Upper lobe of left lung (tissue), 6 donors: Measurements from ENCODE around the gene TRIM72. TPM values are rescaled to one million over a fixed set of nuclear protein-coding genes. Genes with fewer than 3 reads are reported as not detected.

Source experiments
- ATAC-seq, 2 donors: fragments of 200-7000 bp; cut with Tn5 transposase; one replicate each; pipeline ENCODE4 v1.9.1; 2022; ENCODE audit warnings: mild to moderate bottlenecking in 2 of 2, moderate library complexity in 2 of 2; ENCODE audit not compliant: low FRiP score in 2 of 2
- DNase-seq, 2 donors: peaks; one replicate each; pipeline ENCODE4 v3.0.0-alpha.2; 2019 to 2020
- H3K27ac ChIP-seq, 4 donors: fragments of 200-600 bp; sonication (generic); one replicate each; pipeline ENCODE4 v1.5.1; 2016 to 2019
- H3K27me3 ChIP-seq, 4 donors: fragments of 200-600 bp; sonication (generic); one replicate each; pipeline ENCODE4 v1.5.1; 2017 to 2019
- H3K36me3 ChIP-seq, 4 donors: fragments of 200-600 bp; sonication (generic); one replicate each; pipeline ENCODE4 v1.5.1; 2016 to 2019
- H3K4me1 ChIP-seq, 4 donors: fragments of 200-600 bp; sonication (generic); one replicate each; pipeline ENCODE4 v1.5.1; 2018 to 2019
- H3K4me3 ChIP-seq, 4 donors: fragments of 200-600 bp; sonication (generic); one replicate each; pipeline ENCODE4 v1.5.1; 2017 to 2019; ENCODE audit warnings: mild to moderate bottlenecking in 2 of 4, moderate library complexity in 1 of 4
- H3K9me3 ChIP-seq, 4 donors: fragments of 200-600 bp; sonication (generic); one replicate each; pipeline ENCODE4 v1.5.1; 2018 to 2019
- CTCF ChIP-seq, 6 experiments: fragments of 450-650 bp in 4 of 6; fragments of 200-600 bp in 2 of 6; sonication (generic) in 2 of 6; IDR thresholded peaks; one replicate each; pipeline ENCODE4 v1.5.1; 2016 to 2019; ENCODE audit warnings: antibody characterized with exemption in 6 of 6
- EP300 ChIP-seq, 4 donors: sonication (generic); formaldehyde crosslinking; IDR thresholded peaks; one replicate each; pipeline ENCODE4 v1.5.1; 2017; ENCODE audit warnings: antibody characterized with exemption in 4 of 4, control low read depth in 2 of 4
- POLR2A ChIP-seq, 4 donors: fragments of 450-650 bp; IDR thresholded peaks; one replicate each; pipeline ENCODE4 v1.5.1; 2016 to 2017; ENCODE audit warnings: antibody characterized with exemption in 4 of 4, mild to moderate bottlenecking in 2 of 4
- POLR2AphosphoS5 ChIP-seq, 2 donors: sonication (generic); formaldehyde crosslinking; IDR thresholded peaks; one replicate each; pipeline ENCODE4 v1.5.1; 2017; ENCODE audit warnings: antibody characterized with exemption in 2 of 2
- WGBS, 2 donors: methylation state at CpG; one replicate each; pipeline ENCODE4 v1.1.5; 2017 to 2018; 5-methylcytosine and 5-hydroxymethylcytosine counted together
- total RNA-seq, 6 donors: library from RNA; depleted of rRNA in 4 of 6; stranded (reverse); fragments of >200 nt in 4 of 6; gene quantifications; one replicate each; pipeline versions ENCODE4 v1.1.0 to v1.2.1, GENCODE V29; 2016 to 2021
- donor health status: DM: no; HTN: no; CAD: no; lungs with moderate emphysema.
- donor health status: DM: no; HTN: yes; CAD: no; lungs with severe emphysema.

The TRIM72 gene
- total RNA-seq, 6 donors from 2014 or later = 0.27 TPM; not detected in 5

GRCh38 chr16:31251435-31251834 is 37.5 kb downstream of the TRIM72 start:
- no peaks in the 10 kb centered on the region for H3K27me3 ChIP-seq
- no peaks in the 10 kb centered on the region for H3K36me3 ChIP-seq
- ATAC-seq (no peak), DNase-seq (no peak)
- no peak overlapping the region for H3K27ac ChIP-seq
- no peaks in the 10 kb centered on the region for H3K9me3 ChIP-seq
- H3K4me3 ChIP-seq = no peak overlapping the region
- 93 to 100% methylated on average over 5 of the region's 5 CpGs for WGBS, 2 donors
- TF ChIP-seq POLR2AphosphoS5 (IDR thresholded peaks at IDR 0.05) (no peak), CTCF (IDR thresholded peaks at IDR 0.05) (no peak), EP300 (IDR thresholded peaks at IDR 0.05) (no peak), POLR2A (IDR thresholded peaks at IDR 0.05) (no peak)
- no peaks in the 10 kb centered on the region for H3K4me1 ChIP-seq

DNA sequence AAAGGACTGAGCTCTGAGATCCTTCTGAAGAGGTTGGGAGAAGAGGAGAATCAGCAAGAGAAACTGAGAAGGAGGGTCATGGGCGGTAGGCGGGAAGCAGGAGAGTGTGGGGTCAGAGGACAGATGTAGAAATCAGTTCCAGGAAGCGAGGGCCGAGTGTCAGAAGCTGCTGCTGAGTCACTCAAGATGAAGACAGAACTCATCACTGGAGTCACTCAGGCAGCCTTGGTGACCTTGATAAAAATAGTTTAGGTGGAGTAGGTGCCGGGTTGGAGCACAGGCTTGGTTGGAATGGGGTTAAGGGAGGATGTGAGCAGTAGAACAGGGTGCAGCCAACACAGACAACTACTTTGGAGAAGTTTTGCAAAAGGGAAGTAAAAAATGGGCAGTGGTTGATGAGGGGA is 39.7 kb downstream of the TRIM72 start:
- 40 to 44% methylated on average over 5 of the region's 5 CpGs for WGBS, 2 donors
- Histone ChIP-seq H3K27me3 (no peaks in the 10 kb centered on the region), H3K4me1 (no peaks in the 10 kb centered on the region), H3K36me3 (no peaks in the 10 kb centered on the region), H3K9me3 (no peaks in the 10 kb centered on the region), H3K4me3 (no peak overlapping the region), H3K27ac (peak overlapping the region; percentile 60 to 81 (median 70))
- TF ChIP-seq CTCF (IDR thresholded peaks at IDR 0.05) = no peak
- peak; percentile 57 to 61 for TF ChIP-seq POLR2AphosphoS5 (IDR thresholded peaks at IDR 0.05)
- peak in 1 of 4 donors; percentile 25 for TF ChIP-seq POLR2A (IDR thresholded peaks at IDR 0.05)
- TF ChIP-seq EP300 (IDR thresholded peaks at IDR 0.05) = peak in 1 of 4 donors; percentile 13
- DNase-seq (peak in 1 of 2 donors; percentile 82), ATAC-seq (peak; percentile 77 to 88)

DNA sequence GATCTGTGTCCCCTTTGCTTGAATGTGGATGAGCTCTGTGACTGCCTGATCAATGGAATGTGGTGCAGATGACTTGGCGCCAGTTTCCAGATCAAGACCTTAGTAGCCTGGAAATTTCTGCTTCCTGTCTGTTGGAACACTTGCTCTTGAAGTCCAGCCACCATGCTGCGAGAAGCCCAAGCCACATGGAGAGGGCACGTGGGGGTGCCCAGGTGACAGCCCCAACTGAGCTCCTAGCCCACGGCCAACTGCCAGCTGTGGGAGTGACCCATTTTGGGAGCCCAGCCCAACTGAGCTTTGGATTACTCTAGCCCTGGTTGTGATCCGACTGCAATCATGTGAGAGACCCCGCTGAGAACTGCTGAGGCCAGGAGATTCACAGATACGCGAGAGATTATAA is 42.5 kb downstream of the TRIM72 start:
- WGBS, 2 donors = 71 to 86% methylated on average over 7 to 8 of the region's 8 CpGs
- H3K4me1 ChIP-seq = peaks cover 0 to 10% (median 2%) of the 10 kb centered on the region in 4 donors
- no peak overlapping the region for H3K4me3 ChIP-seq
- H3K36me3 ChIP-seq = no peaks in the 10 kb centered on the region
- H3K27me3 ChIP-seq = no peaks in the 10 kb centered on the region
- H3K27ac ChIP-seq = no peak overlapping the region
- DNase-seq (no peak), ATAC-seq (no peak)
- no peaks in the 10 kb centered on the region for H3K9me3 ChIP-seq
- TF ChIP-seq CTCF (IDR thresholded peaks at IDR 0.05) (no peak), EP300 (IDR thresholded peaks at IDR 0.05) (no peak), POLR2AphosphoS5 (IDR thresholded peaks at IDR 0.05) (no peak), POLR2A (IDR thresholded peaks at IDR 0.05) (no peak)

DNA sequence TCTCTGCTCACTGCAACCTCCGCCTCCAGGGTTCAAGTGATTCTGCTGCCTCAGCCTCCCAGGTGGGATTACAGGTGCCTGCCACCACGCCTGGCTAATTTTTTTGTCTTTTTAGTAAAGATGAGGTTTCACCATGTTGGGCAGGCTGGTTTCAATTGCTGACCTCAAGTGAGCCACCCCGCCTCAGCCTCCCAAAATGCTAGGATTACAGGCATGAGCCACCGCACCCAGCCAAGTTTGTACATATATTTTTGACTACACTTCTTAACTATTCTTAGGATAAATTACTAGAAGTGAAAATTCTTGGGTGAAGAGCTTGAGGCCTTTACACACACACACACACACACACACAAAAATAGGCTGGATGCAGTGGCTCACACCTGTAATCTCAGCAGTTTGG is 44.4 kb downstream of the TRIM72 start:
- no peaks in the 10 kb centered on the region for H3K9me3 ChIP-seq
- ATAC-seq = no peak
- H3K27me3 ChIP-seq = no peaks in the 10 kb centered on the region
- TF ChIP-seq CTCF (IDR thresholded peaks at IDR 0.05) (no peak), EP300 (IDR thresholded peaks at IDR 0.05) (no peak), POLR2A (IDR thresholded peaks at IDR 0.05) (no peak), POLR2AphosphoS5 (IDR thresholded peaks at IDR 0.05) (no peak)
- H3K4me3 ChIP-seq = no peak overlapping the region
- no peak overlapping the region for H3K27ac ChIP-seq
- 85 to 89% methylated on average over 4 of the region's 4 CpGs for WGBS, 2 donors
- H3K36me3 ChIP-seq = no peaks in the 10 kb centered on the region
- DNase-seq = no peak
- peaks cover 0 to 10% (median 2%) of the 10 kb centered on the region in 4 donors for H3K4me1 ChIP-seq
